ENCODE data around the gene KIAA0586.

- TF ChIP-seq CTCF (IDR thresholded peaks at IDR 0.05) (no peak), POLR2A (IDR thresholded peaks at IDR 0.05) (no peak)
These were observed 682 bp downstream of the KIAA0586 start for GRCh38 chr14:58428118-58428683.
